ENCODE results near the gene INS.
"Not testable (repeated sequence)": the region's sequence is repeated elsewhere in the genome, so short reads cannot be mapped to it uniquely, and the experiment has no call there.

The INS gene

DNA sequence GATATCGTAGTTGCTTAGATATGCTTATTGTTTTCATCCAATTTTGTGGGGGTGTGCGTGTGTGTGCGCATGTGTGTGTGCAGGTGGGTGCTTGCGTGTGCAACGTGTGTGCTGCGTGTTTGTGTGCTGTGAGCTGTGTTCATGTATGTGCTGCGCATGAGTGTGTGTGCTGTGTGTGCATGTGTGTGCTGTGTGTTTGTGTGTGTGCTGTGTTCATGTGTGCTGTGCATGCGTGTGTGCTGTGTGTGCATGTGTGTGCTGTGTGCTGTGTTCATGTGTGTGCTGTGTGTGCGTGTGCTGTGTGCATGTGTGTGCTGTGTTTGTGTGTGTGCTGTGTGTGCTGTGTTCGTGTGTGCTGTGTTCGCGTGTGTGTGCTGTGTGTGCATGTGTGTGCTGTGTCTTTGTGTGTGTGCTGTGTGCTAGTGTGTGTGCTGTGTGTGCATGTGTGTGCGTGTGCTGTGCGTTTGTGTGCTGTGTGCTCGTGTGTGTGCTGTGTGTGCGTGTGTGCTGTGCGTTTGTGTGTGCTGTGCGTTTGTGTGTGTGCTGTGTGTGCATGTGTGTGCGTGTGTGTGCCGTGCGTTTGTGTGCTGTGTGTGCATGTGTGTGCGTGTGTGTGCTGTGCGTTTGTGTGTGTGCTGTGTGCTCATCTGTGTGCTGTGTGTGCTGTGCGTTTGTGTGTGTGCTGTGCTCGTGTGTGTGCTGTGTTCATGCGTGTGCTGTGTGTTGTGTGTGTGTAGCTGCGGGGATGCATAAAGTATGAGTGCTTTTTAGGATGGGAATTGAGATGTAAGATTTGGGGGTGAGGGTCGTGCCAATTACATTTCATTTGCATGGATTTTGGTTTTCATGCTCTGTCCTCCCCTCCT is 29.4 kb downstream of the INS start:
- DNase-seq (ENCODE audit: low read depth), result no peak

DNA sequence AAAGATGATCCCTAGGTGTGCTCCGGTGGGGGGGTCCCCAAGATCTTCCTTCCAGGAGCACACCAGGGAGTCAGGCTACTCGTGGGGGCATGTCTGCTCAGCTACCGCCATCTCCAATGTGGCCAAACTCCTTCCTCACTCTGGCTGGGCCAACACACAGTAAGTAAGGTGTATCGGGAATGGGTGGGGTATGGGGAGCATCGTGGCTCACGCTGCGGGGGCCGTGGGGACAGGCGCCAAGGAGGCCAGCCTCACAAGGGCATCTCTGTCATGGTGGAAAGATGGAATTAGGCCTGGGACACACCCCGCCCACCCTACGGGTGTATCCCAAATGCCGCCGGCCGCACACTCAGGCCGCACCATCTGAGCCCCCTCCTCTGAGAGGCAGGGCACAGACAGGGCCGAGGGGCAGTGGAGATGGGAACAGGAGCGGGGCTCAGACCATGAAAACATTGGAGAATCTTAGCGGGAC is 30.1 kb downstream of the INS start:
- DNase-seq (ENCODE audit: low read depth), result no peak

- DNase-seq (ENCODE audit: low read depth), result no peak
These were observed 31.2 kb downstream of the INS start for GRCh38 chr11:2129699-2130366.

GRCh38 chr11:2129308-2129698 is 31.7 kb downstream of the INS start:
- DNase-seq (ENCODE audit: low read depth), result no peak

GRCh38 chr11:2128511-2129307 is 32.3 kb downstream of the INS start:
- no peak for DNase-seq (ENCODE audit: low read depth)

- DNase-seq (ENCODE audit: low read depth), result no peak
These were observed 32.9 kb downstream of the INS start for GRCh38 chr11:2128130-2128510.

GRCh38 chr11:2127482-2128129 is 33.4 kb downstream of the INS start:
- no peak for DNase-seq (ENCODE audit: low read depth)

GRCh38 chr11:2126520-2127085 is 34.4 kb downstream of the INS start:
- no peak for DNase-seq (ENCODE audit: low read depth)

DNA sequence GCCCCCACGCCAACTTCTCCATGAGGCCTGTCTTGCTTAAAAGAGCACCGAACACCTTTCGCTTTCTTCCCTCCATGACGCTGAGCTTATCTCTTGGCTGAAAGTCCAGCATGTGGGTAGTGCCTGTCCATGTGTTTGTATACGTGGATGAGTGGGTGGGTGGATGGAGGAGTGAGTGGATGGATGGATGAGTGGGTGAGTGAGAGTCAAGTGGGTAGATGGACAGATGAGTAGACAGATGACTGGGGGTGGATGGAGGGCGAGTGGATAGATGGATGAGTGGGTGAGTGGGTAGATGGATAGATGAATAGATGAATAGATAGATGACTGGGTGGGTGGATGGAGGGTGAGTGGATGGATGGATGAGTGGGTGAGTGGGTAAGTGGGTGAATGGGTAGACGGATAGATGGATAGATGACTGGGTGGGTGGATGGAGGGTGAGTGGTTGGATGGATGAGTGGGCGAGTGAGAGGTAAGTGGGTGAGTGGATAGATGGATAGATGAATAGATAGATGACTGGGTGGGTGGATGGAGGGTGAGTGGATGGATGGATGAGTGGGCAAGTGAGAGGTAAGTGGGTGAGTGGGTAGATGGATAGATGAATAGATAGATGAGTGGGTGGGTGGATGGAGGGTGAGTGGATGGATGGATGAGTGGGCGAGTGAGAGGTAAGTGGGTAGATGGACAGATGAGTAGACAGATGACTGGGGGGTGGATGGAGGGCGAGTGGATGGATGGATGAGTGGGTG is 36.1 kb downstream of the INS start:
- DNase-seq (ENCODE audit: low read depth), result not testable (repeated sequence)

DNA sequence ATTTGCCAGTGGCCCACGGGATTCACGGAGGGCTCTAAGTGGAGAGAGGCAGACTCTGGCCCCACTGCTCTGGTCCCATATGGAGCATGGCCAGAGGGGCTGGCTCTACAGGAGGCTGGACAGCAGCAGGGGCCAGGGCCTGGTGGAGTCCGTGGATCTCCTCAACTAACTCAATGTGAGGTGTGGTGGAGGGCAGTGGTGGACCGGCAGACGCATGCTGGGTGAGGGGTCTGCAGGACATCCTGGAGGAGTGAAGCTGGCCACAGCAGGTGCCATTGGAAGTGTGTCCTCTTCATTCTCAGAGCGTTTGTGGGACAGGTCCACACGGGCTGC is 37.4 kb downstream of the INS start:
- no peak for DNase-seq (ENCODE audit: low read depth)

DNA sequence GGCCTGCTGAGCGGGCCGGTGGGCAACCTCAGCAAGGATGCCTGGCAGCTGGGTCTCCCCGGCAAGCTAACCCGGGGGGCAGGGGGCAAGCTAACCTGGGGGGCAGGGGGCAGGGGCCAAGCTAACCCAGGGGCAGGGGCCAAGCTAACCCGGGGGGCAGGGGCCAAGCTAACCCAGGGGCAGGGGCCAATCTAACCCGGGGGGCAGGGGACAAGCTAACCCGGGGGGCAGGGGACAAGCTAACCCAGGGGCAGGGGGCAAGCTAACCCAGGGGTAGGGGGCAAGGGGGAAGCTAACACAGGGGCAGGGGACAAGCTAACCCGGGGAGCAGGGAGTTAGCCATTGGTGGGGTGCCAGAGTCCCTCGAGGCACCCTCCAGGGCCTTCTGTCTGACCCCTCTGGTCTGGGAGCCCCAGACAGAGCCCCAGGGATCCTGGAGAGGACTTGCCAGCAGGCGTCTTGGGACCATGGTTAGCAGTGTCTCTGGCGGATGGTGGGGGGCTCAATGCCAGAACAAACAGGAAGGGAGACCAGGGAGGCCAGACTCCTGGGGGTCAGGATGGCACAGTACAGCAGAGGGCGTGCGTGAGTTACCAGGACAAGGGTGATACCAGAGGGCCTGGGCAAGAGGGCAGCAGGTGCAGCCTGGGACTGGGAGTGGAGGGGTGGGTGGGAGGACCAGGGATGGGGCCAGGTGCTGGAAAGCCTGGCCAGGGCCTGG is 37.9 kb downstream of the INS start:
- no peak for DNase-seq (ENCODE audit: low read depth)

DNA sequence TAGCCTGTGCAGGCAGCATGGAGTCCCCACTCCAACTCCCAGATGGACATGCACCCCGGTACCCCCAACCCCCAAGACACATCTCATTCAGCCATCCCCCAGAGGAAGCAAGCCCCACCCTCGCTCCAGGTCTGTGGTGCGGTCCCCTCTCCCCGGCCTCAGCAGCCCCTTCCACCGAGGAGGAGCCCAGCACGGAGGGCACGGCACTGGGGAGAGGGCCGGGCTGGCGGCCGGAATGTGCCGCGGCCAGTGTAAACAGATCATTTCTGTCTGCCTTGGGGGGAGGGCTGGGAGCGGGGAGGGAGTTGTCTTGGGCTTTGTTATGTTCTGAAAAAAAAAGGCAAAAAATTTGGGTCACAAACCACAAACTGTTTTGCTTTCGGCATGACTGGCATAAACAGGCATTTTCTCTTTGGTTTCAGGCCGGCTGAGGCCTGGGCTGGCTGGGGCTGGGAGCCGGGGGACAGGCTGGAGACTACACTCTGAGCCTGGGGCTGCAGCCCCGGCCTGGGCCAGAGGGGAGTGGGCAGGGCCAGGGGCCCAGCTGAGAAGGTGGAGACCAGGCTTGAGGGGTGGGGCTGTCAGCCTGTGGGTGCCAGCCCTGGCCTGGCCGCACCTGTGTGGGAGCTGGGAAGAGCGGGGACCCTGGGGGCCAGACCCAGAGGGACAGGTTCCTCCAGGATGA is 38.6 kb downstream of the INS start:
- DNase-seq (ENCODE audit: low read depth), result no peak

- no peak for DNase-seq (ENCODE audit: low read depth)
These were observed 39.5 kb downstream of the INS start for GRCh38 chr11:2121227-2122130.

GRCh38 chr11:2120359-2121100 is 40.5 kb downstream of the INS start:
- DNase-seq (ENCODE audit: low read depth), result no peak

- DNase-seq (ENCODE audit: low read depth), result no peak
These were observed 42.3 kb downstream of the INS start for GRCh38 chr11:2118677-2119076.

GRCh38 chr11:2116680-2117079 is 44.3 kb downstream of the INS start:
- no peak for DNase-seq (ENCODE audit: low read depth)

DNA sequence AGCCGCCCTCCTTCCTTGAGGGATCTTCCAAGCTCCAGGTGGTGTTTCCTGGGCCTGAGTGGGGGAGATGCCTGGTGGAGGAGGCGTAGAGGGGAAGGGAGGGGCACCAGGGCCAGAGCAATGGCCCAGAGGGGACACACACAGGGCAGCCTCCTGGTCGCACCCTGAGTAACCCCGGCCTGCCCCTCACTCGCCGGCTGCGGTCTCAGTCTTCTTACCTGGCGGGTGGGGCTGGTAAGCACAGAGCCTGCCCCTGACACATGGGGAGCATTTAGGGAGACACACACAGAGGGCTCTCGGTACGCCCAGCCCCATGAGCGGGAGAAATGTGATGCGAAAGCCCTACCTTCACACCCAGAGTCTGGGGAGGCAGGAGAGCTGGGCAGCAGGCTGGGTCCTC is 45.7 kb downstream of the INS start:
- no peak for DNase-seq (ENCODE audit: low read depth)
